GM12865 (cell line): ENCODE results near the gene FOXK1.
A peak's percentile ranks its signal among the peaks of the same experiment; 100 is the strongest.

Source experiments
- DNase-seq: peaks from one replicate; pipeline ENCODE4 v3.0.0; 2010; ENCODE audit warnings: low read depth
- H3K4me3 ChIP-seq: 2 replicates; pipeline ENCODE4 v1.5.1; 2011; ENCODE audit warnings: mild to moderate bottlenecking, low read depth, low read length, control low read depth
- TF ChIP-seq, protein P1 (sequence below): IDR thresholded peaks from 2 replicates; pipeline ENCODE4 v1.5.1; 2011; ENCODE audit warnings: low read length, control low read depth, low read depth, inconsistent platforms; ENCODE audit not compliant: insufficient read depth; ENCODE audit errors: missing control alignments

The FOXK1 gene

DNA sequence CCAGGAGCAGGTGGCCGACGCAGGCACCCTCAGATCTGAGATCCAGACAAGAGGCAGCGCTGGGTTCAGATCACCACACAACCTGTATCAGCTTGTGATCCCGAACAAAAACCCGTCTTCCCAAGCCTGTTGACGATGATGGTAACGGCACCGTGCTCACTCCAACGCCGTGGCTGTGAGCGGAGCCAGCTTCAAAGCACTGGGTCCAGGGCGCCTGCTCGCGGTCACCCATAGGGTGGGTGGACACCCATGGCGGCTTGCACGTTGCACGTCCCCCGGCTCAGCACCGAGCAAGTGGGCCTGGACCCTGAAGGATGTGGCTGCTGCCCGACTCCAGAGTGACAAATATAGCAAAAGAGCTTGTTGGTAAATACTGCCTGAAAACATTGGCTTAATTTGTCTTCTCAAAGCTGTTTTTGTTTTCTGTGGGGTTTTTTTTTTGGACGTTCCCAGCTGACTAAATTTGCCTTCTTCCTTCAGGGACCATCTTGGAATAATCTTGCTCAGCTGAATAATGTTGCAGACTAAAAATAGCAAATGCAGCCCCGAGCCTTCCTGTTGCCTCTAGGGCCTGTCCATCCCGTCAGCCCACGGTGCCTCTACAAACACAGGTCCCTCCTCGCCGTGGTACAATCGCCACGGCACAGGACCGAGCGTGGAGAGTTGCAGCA lies 41.0 kb downstream of the FOXK1 start:
- TF ChIP-seq, protein P1, sequence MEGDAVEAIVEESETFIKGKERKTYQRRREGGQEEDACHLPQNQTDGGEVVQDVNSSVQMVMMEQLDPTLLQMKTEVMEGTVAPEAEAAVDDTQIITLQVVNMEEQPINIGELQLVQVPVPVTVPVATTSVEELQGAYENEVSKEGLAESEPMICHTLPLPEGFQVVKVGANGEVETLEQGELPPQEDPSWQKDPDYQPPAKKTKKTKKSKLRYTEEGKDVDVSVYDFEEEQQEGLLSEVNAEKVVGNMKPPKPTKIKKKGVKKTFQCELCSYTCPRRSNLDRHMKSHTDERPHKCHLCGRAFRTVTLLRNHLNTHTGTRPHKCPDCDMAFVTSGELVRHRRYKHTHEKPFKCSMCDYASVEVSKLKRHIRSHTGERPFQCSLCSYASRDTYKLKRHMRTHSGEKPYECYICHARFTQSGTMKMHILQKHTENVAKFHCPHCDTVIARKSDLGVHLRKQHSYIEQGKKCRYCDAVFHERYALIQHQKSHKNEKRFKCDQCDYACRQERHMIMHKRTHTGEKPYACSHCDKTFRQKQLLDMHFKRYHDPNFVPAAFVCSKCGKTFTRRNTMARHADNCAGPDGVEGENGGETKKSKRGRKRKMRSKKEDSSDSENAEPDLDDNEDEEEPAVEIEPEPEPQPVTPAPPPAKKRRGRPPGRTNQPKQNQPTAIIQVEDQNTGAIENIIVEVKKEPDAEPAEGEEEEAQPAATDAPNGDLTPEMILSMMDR, result no peak
- H3K4me3 ChIP-seq, result no peak overlapping the region
- DNase-seq, result no peak

DNA sequence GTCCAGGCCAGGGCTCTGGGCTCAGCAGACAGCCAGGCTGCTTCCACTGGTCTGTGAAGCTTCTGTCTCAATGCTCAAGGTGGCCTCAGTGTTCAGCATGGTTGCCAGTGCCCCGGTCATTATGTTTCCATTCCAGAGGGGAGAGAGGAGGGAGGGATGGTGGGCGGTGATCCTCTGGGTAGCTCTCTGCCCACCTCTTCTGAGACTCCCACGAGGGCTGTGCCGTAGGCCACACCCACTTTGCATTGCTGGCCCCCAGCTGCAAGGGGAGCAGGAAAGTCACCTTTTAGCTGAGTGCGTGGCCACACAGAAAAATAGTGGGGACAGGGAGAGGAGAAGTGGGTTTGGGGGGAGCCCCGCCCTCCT lies 42.5 kb downstream of the FOXK1 start:
- peak; percentile 38 for DNase-seq
- TF ChIP-seq, protein P1, result no peak
- peak overlapping the region; percentile 75 for H3K4me3 ChIP-seq

DNA sequence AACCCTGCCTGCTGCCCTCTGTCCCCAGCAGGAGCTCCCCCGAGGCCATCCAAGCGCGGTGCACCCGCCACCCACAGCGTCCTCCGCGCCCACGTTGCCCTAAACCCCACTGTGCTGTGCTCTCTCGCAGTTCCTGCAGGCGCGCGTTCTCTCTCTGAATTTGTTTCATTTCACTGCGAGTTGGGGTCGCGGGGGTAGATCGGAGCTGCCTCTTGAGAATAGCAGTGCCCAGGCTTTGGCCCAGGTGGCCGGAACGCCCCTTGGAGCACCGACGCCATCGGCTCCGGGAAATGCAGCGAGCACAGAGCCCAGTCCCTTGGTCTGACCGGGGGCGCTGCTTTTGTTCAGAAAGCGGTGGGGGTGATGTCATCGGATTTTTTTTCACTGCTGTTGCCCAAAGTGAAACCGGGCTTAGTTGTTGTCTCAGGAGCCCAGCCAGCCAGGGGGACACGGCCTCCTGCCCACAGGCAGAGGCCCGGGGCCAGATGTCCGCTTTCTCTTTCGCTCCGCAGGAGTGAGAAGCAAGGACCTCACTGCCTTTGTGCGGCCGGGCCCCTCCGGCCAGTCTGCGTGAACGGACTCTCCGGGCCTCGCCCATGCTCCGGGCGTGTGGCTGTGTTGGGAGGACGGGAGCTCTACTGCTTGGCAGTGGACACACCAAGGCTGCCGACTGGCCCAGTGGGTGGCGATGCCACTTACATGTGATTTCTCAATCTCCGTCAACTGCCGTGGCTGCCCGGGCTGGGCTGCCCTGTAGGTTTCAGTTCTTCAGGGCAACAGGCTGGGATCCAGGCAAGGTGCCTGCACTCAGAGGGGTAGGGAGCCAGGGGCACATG lies 43.1 kb downstream of the FOXK1 start:
- TF ChIP-seq, protein P1, result no peak
- DNase-seq, result peak; percentile 88
- H3K4me3 ChIP-seq, result peak overlapping the region; percentile 75

DNA sequence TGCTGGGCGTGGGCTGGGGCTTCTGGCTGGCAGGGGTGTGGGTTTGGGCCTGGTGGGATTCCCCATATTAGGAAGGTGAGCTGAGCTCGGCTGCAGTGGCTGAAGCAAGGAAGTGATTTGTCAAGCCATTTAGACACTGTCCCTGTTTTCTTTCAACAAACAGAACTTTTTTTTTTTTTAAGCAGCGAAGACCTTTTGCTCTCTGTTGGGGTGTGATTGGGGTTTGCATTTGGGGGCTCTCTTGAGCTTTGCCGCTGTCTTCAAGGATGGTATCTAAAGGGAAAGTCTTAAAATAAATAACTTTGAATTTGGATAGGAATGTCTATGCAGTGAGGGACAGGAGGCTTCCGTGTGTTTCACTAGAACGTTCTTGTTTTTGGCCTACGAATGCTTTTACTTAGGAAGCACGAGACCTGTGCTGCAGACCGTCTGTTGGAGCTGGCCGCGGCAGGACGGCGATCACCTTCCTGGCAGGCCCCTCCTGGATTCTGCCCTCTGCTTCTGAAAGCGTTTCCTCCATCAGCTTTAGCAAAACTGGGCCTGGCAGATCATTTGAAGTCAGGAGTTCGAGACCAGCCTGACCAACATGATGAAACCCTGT lies 43.9 kb downstream of the FOXK1 start:
- no peak for DNase-seq
- TF ChIP-seq, protein P1, result no peak
- H3K4me3 ChIP-seq, result peak overlapping the region; percentile 75

DNA sequence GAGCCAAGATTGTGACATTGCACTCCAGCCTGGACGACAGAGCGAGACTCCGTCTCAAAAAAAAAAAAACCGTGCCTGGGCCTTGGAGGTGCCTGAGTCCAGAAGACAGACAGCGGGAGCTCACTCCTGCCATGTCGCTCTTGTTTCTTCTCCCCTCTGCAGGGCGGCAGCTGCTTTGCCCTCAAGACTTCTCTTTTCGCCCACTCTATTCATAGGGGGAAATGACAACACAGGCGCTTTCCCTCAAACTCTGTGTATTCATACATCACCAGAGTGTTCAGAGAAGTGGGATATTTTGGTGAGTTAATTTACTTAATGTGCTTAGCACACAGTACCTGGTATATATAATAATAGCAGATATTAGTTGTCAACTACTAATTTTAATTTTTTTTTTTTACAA lies 44.5 kb downstream of the FOXK1 start:
- no peak for DNase-seq
- no peak overlapping the region for H3K4me3 ChIP-seq
- TF ChIP-seq, protein P1, result no peak

DNA sequence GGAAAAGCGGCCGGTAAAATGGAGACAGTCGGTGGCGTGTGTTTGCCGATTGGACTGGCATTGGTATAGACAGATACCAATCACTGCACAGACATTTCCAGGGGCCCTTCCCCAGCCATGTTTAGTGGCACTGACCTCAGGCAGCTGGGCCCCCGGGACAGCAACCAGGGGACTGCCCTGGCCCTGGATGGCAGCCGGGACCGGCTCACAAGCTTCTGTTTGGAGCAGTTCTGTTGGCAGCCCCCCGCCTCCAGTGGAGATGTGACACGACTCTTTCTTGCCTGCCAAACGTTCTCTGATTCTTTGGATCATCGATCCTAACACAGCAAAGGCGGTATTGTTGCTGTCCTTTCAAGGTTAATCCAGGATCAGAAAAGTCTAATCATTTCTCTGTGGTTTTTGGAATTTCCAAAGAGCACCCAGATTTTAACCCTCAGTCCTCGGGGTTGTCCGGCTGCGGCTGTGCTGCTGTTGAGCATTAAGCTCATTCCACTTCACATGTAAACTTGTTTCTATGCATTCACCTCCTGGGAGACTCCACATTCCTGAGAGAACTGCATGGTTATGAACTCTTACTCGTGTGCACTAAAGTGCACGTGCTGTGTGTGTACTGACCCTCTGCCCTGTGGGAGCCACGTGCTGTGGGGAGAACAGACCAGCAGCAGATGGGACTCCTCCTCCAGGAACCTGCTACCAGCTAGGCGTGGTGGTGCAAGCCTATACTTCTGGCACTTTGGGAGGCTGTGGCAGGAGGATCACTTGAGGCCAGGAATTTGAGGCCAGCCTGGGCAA lies 46.0 kb downstream of the FOXK1 start:
- no peak overlapping the region for H3K4me3 ChIP-seq
- DNase-seq, result no peak
- TF ChIP-seq, protein P1, result no peak
